Peyer's patch (tissue), 4 donors: ENCODE results near the gene SEMA3G.

ENCODE experiments used
- CTCF ChIP-seq, 6 experiments: fragments of 450-650 bp in 4 of 6; fragments of 200-600 bp in 2 of 6; sonication (generic) in 1 of 6; IDR thresholded peaks; one replicate each; pipeline ENCODE4 v1.5.1; 2017 to 2019; ENCODE audit warnings: antibody characterized with exemption in 6 of 6, mild to moderate bottlenecking in 3 of 6, moderate library complexity in 1 of 6
- POLR2A ChIP-seq, 2 donors: fragments of 450-650 bp; IDR thresholded peaks; one replicate each; pipeline ENCODE4 v1.5.1; 2017; ENCODE audit warnings: antibody characterized with exemption in 2 of 2, mild to moderate bottlenecking in 2 of 2, moderate library complexity in 2 of 2

GRCh38 chr3:52429779-52430415, 15.0 kb downstream of the SEMA3G start:
- TF ChIP-seq CTCF (IDR thresholded peaks at IDR 0.05) (no peak), POLR2A (IDR thresholded peaks at IDR 0.05) (no peak)
